Smooth muscle cell (in vitro differentiated cells): Measurements from ENCODE around the gene PEX14. TPM values are rescaled to one million over a fixed set of nuclear protein-coding genes. Genes with fewer than 3 reads are reported as not detected.

ENCODE experiments used
- DNase-seq: peaks from one replicate; lab custom pipeline; 2025; ENCODE audit not compliant: unreplicated experiment; lab: John Stamatoyannopoulos, UW
- H2AFZ ChIP-seq: fragments of 200-600 bp; sonication (generic); 2 replicates; pipeline ENCODE4 v1.6.0; 2016; ENCODE audit warnings: antibody characterized with exemption, low read depth, mild to moderate bottlenecking
- H3F3A ChIP-seq: fragments of 200-600 bp; sonication (generic); 2 replicates; pipeline ENCODE4 v1.6.0; 2017; ENCODE audit warnings: antibody characterized with exemption, low read depth
- H3K27ac ChIP-seq: fragments of 200-600 bp; sonication (generic); 2 replicates; pipeline ENCODE4 v1.5.1; 2016; ENCODE audit warnings: low read depth, mild to moderate bottlenecking
- H3K27me3 ChIP-seq: fragments of 200-600 bp; sonication (generic); 2 replicates; pipeline ENCODE4 v1.6.1; 2016; ENCODE audit warnings: low read depth, mild to moderate bottlenecking
- H3K36me3 ChIP-seq: fragments of 200-600 bp; sonication (generic); 2 replicates; pipeline ENCODE4 v1.5.1; 2016; ENCODE audit warnings: low read depth
- H3K4me1 ChIP-seq: fragments of 200-600 bp; sonication (generic); 2 replicates; pipeline ENCODE4 v1.5.1; 2016; ENCODE audit warnings: low read depth
- H3K4me2 ChIP-seq: fragments of 200-600 bp; sonication (generic); 2 replicates; pipeline ENCODE4 v1.6.0; 2016; ENCODE audit warnings: mild to moderate bottlenecking
- H3K4me3 ChIP-seq: fragments of 200-600 bp; sonication (generic); 2 replicates; pipeline ENCODE4 v1.5.1; 2016; ENCODE audit warnings: mild to moderate bottlenecking
- H3K79me2 ChIP-seq: fragments of 200-600 bp; sonication (generic); 2 replicates; pipeline ENCODE4 v1.6.0; 2016; ENCODE audit warnings: low read depth, mild to moderate bottlenecking
- H3K9ac ChIP-seq: fragments of 200-600 bp; sonication (generic); 2 replicates; pipeline ENCODE4 v1.6.0; 2016; ENCODE audit warnings: low read depth
- H3K9me3 ChIP-seq: fragments of 200-600 bp; sonication (generic); replicated peaks from 2 replicates; pipeline ENCODE4 v1.5.1; 2016; ENCODE audit warnings: low read depth
- H4K20me1 ChIP-seq: fragments of 200-600 bp; sonication (generic); 2 replicates; pipeline ENCODE4 v1.6.0; 2016; ENCODE audit warnings: low read depth
- CTCF ChIP-seq: fragments of 200-600 bp; sonication (generic); IDR thresholded peaks from 2 replicates; pipeline ENCODE4 v1.5.1; 2017; ENCODE audit warnings: borderline replicate concordance, mild to moderate bottlenecking, antibody characterized with exemption; ENCODE audit not compliant: insufficient read depth, poor library complexity, severe bottlenecking
- WGBS: methylation state at CpG from one replicate; pipeline ENCODE4 v1.1.7; 2016; ENCODE audit warnings: low lambda C conversion rate; 5-methylcytosine and 5-hydroxymethylcytosine counted together
- polyA plus RNA-seq: library from polyadenylated mRNA; unstranded; fragments of >200 nt; fragmentation: Nextera tagmentation; extraction: Ambion mirVana; gene quantifications from 2 replicates; pipeline ENCODE4 v1.2.1, GENCODE V29; 2016
- total RNA-seq: library from RNA; depleted of rRNA; stranded (reverse); fragments of >200 nt; gene quantifications from 2 replicates; pipeline ENCODE4 v1.2.3, GENCODE V29; 2014

Gene PEX14
- total and polyA plus RNA-seq, 2 experiments from 2014 or later: 14.2 to 15.2 TPM

- WGBS: 81% methylated on average over 6 of the region's 6 CpGs
- no peak for DNase-seq
- Histone ChIP-seq H3K4me1 (no peaks in the 10 kb centered on the region), H3K9ac (peak overlapping the region; percentile 49), H3K27me3 (no peaks in the 10 kb centered on the region), H3K36me3 (no peaks in the 10 kb centered on the region), H3K4me2 (no peak overlapping the region), H3K27ac (peak overlapping the region; percentile 87), H2AFZ (no peak overlapping the region), H3K79me2 (no peaks in the 10 kb centered on the region), H3F3A (no peaks in the 10 kb centered on the region), H3K4me3 (no peak overlapping the region), H3K9me3 (no peaks in the 10 kb centered on the region), H4K20me1 (peaks cover 32% of the 10 kb centered on the region)
- TF ChIP-seq CTCF: no peak
Observed at GRCh38 chr1:10599194-10599861, 124.6 kb downstream of the PEX14 start.

GRCh38 chr1:10601342-10602070 lies 126.8 kb downstream of the PEX14 start:
- no peak overlapping the region for H3K4me3 ChIP-seq
- H3K4me1 ChIP-seq: no peaks in the 10 kb centered on the region
- H2AFZ ChIP-seq: no peak overlapping the region
- no peaks in the 10 kb centered on the region for H3K27me3 ChIP-seq
- no peak overlapping the region for H3K9ac ChIP-seq
- WGBS: 96% methylated on average over 6 of the region's 6 CpGs
- H3K9me3 ChIP-seq: no peaks in the 10 kb centered on the region
- peaks cover 16% of the 10 kb centered on the region for H4K20me1 ChIP-seq
- H3K4me2 ChIP-seq: no peak overlapping the region
- H3K79me2 ChIP-seq: no peaks in the 10 kb centered on the region
- TF ChIP-seq CTCF: no peak
- DNase-seq: no peak
- H3K36me3 ChIP-seq: no peaks in the 10 kb centered on the region
- H3F3A ChIP-seq: no peaks in the 10 kb centered on the region
- no peak overlapping the region for H3K27ac ChIP-seq

- H3K36me3 ChIP-seq: no peaks in the 10 kb centered on the region
- peaks cover 22% of the 10 kb centered on the region for H4K20me1 ChIP-seq
- no peak overlapping the region for H3K27ac ChIP-seq
- H2AFZ ChIP-seq: no peak overlapping the region
- TF ChIP-seq CTCF: no peak
- 97% methylated on average over 3 of the region's 3 CpGs for WGBS
- no peaks in the 10 kb centered on the region for H3K4me1 ChIP-seq
- H3K9me3 ChIP-seq: no peaks in the 10 kb centered on the region
- H3K27me3 ChIP-seq: no peaks in the 10 kb centered on the region
- H3K79me2 ChIP-seq: no peaks in the 10 kb centered on the region
- no peak for DNase-seq
- H3K4me3 ChIP-seq: no peak overlapping the region
- H3F3A ChIP-seq: no peaks in the 10 kb centered on the region
- H3K4me2 ChIP-seq: no peak overlapping the region
- no peak overlapping the region for H3K9ac ChIP-seq
Observed at GRCh38 chr1:10602936-10603335, 128.2 kb downstream of the PEX14 start.
